Effector memory CD8-positive, alpha-beta T cell (primary cell): ENCODE data around the gene HERC3.
"Not testable (repeated sequence)": the region's sequence is repeated elsewhere in the genome, so short reads cannot be mapped to it uniquely, and the experiment has no call there.

Experiments
- ATAC-seq: fragments of 150-1000 bp; cut with Tn5 transposase; replicated peaks from 2 replicates; pipeline ENCODE4 v1.10.0; 2021; ENCODE audit warnings: mild to moderate bottlenecking, moderate library complexity
- DNase-seq, 3 experiments: peaks; one replicate each; pipeline ENCODE4 v3.0.0; 2021
- H3K27ac Mint-ChIP-seq, 2 donors: one replicate each; pipeline ENCODE4 v1.8.0; 2022; ENCODE audit warnings: mild to moderate bottlenecking in 2 of 2, mixed read lengths in 2 of 2, moderate library complexity in 2 of 2
- H3K27me3 Mint-ChIP-seq, 2 donors: one replicate each; pipeline ENCODE4 v1.8.0; 2022; ENCODE audit warnings: mixed read lengths in 2 of 2
- H3K36me3 Mint-ChIP-seq: one replicate; pipeline ENCODE4 v1.8.0; 2022; ENCODE audit warnings: mild to moderate bottlenecking, moderate library complexity, mixed read lengths; ENCODE audit not compliant: insufficient read depth
- H3K4me1 Mint-ChIP-seq, 2 donors: one replicate each; pipeline ENCODE4 v1.8.0; 2022; ENCODE audit warnings: low read depth in 2 of 2, mixed read lengths in 2 of 2
- H3K4me3 Mint-ChIP-seq, 2 donors: one replicate each; pipeline ENCODE4 v1.8.0; 2022; ENCODE audit warnings: mild to moderate bottlenecking in 2 of 2, mixed read lengths in 2 of 2, moderate library complexity in 2 of 2
- H3K9me3 Mint-ChIP-seq, 2 donors: one replicate each; pipeline ENCODE4 v1.8.0; 2022; ENCODE audit warnings: mixed read lengths in 2 of 2

Gene HERC3

DNA sequence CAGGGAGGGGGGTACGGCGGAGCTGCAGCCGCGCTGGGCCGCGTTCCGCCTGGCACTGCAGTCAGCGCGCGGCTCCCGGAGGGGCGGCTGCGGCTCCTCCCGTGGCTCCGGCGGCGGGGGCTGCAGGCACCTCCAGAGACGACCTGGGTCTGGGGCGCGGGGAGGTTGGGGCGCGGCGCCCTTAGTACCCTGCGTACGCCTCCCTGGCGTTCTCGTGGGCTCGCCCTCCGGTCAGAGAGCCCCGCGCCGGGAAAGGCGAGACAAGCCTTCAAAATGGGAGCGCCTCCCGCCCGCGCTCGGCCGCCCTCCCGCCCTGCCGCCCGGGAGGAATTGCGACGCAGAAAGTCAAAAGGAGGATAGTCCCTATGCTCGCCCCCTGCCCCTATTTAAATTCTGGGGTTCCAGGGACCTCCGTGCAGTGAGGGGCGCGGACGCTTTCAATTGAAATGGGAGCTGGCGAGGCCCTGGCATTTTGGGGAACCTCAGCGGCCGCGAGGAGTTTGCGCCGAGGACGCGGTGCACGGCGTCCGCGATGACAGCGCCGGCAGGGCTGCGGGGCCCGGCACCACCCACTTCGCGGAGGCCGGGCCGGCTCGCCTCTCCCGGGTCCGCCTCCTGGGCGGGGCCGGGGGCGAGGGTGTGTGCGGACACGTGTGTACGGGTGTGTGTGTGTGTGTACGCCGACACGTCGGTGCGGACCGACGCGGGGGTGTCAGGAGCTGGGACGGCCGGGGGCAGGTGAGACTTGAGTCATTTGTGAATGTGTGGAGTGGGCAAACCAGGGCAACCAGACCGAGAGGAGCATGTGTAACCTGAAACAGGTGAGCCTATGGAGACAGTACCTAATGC is 544 bp downstream of the HERC3 start:
- H3K27ac Mint-ChIP-seq: peak overlapping the region; percentile 97 to 99
- ATAC-seq: peak; percentile 79
- no peaks in the 10 kb centered on the region for H3K27me3 Mint-ChIP-seq
- H3K36me3 Mint-ChIP-seq: peaks cover 25% of the 10 kb centered on the region
- peak; percentile 73 to 77 (median 75) for DNase-seq
- peaks cover 24 to 36% of the 10 kb centered on the region in 2 donors for H3K4me1 Mint-ChIP-seq
- no peaks in the 10 kb centered on the region for H3K9me3 Mint-ChIP-seq
- H3K4me3 Mint-ChIP-seq: peak overlapping the region; percentile 96 to 98

DNA sequence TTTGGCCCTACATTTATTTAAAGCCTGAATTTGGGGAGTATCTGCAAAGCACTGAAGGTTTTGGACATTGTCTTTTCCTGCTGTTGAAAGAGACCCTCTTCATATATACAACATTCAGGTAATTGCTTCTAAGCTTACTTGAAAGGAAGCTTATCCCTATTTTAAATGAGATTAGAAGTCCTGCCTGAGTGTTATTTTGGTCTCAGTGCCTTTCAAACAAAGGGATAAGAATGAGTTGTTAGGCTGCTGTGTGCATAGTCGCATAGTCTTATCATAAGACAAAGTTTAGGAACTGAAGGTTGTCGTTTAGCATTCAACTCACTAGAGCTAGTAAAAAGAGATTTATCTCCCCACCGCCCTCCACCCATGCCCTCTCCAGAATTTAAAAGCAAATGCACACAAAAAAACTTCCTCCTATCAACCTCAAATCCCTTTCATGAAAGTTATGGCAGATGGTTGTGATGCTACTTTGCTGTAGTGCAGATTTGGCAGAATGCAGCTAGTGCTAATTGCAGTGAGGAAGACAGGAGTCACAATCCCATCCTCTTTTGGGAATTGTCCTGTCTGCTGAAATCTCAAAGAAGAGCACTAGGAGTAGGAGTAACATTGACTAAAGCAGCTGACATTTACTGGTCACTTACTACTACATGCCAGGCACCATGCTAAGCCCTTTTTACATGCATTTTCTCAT is 5.8 kb downstream of the HERC3 start:
- H3K9me3 Mint-ChIP-seq: no peaks in the 10 kb centered on the region

DNA sequence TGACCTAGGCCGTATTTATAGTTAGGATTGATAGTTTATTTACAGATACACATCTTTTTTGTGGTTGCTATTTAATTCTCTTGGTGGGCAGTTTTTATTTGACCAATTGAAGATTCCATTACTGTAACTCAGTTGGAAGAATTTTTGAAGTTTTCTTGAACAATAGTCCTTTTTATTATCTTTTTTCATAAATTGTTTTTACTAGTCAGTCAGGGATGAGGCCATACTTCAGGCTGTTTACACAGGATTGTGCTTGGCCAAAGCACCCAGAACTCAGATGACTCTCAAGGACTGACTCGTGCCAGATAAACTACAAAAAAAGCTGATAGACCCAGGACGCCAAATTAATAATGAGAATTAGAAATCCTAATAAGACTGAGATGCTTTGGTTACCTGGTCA is 7.0 kb downstream of the HERC3 start:
- ATAC-seq: no peak
- H3K27me3 Mint-ChIP-seq: no peaks in the 10 kb centered on the region
- peak overlapping the region; percentile 59 to 87 for H3K27ac Mint-ChIP-seq
- peak overlapping the region in 1 of 2 donors; percentile 66 for H3K4me3 Mint-ChIP-seq
- H3K36me3 Mint-ChIP-seq: peaks cover 17% of the 10 kb centered on the region
- peaks cover 20 to 52% of the 10 kb centered on the region in 2 donors for H3K4me1 Mint-ChIP-seq
- no peak for DNase-seq
- no peaks in the 10 kb centered on the region for H3K9me3 Mint-ChIP-seq

More for the DNA sequence above, 5.8 kb downstream of the HERC3 start:
- ATAC-seq: no peak
- DNase-seq: no peak
- Mint-ChIP-seq H3K27me3 (no peaks in the 10 kb centered on the region), H3K4me3 (no peak overlapping the region), H3K36me3 (peaks cover 15% of the 10 kb centered on the region), H3K27ac (peak overlapping the region in 1 of 2 donors; percentile 87), H3K4me1 (peaks cover 26 to 60% of the 10 kb centered on the region in 2 donors)

DNA sequence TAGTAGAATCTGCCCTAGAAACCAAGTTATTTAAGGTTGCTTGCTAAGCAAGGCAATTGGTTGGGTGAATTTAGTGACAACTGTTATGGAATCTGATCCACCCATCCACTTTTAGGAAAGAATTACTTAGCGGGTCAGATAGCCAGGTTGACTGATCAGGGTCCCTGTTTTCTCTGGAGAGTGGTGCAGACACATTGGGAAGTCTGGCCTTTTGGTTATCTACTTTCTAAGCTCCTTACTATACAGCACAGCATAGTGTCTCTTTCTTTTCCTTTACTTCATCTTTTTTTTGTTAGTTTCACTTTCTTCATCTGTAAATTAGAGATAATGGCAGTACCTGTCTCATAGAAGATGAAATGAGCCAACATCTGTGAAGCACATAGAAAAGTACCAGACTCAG is 7.4 kb downstream of the HERC3 start:
- Mint-ChIP-seq H3K27me3 (no peaks in the 10 kb centered on the region), H3K9me3 (no peaks in the 10 kb centered on the region), H3K4me1 (peaks cover 23 to 57% of the 10 kb centered on the region in 2 donors), H3K4me3 (peak overlapping the region; percentile 45 to 61), H3K36me3 (peaks cover 15% of the 10 kb centered on the region), H3K27ac (peak overlapping the region; percentile 59 to 87)
- DNase-seq (no peak), ATAC-seq (peak; percentile 58)

DNA sequence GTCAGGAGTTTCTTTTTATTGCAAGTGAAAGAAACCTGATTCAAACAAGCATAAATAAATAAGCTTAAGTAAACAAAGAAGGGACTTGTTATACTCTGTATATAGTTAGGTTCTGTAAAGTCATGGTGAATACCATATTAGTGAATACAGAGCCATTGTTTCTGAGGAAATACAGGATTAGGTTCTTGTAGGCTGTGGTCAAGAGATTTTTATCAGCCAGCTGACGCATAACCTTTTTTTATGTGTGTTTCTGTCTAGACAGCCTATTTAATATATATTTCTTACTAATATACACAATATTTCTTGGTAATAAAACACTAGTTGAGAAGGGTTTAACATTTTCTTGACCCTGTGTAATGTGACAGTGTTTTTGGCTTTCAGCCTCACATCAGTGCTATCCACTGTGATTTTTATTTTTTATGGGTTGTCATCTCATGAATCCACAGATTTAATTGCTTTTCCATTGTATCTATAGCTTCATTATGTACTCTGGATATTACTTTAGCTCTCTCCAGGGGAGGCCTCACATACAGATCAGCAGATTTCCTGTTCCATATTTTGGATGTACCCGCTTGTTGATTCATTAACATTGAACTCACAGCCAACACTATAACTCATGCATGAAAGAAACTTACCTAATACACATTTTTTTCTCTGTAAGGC is 8.0 kb downstream of the HERC3 start:
- Mint-ChIP-seq H3K27ac (peak overlapping the region; percentile 59 to 87), H3K4me1 (peaks cover 26 to 61% of the 10 kb centered on the region in 2 donors), H3K36me3 (peaks cover 12% of the 10 kb centered on the region), H3K27me3 (no peaks in the 10 kb centered on the region), H3K9me3 (no peaks in the 10 kb centered on the region), H3K4me3 (peak overlapping the region; percentile 45 to 61)
- ATAC-seq (peak; percentile 65), DNase-seq (no peak)

DNA sequence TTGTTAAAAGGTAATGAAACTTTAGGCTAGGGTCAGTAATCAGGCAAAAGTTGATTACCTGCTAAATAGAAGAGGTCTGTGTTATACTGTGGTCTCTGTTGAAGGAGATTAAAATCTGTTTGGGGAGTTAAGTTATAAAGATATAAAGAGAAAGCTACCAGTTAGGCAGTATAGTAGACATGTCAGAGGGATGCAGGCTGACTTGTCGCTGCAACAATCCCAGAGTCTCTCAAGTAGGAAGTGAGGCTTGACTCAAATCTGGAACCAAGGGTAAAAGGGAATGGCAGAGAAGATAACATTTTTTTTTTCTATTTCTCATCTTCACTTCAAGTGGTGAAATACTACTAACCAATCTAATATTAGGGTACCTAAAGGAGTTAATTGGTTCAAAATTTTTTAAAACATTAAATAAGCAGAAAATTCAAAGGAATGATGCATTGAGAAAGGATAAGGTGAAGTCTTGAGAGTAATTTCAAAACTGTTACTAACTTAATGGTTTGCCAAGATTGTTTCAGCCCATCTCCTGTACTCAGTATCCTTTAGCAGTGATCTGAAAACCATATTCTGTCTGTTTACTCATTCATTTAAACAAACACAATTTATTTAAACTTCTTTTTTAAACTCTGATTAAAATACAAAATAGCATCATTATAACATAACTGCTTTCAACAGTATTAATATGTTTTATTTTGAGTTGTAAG is 12.8 kb downstream of the HERC3 start:
- H3K36me3 Mint-ChIP-seq: peaks cover 34% of the 10 kb centered on the region
- H3K27ac Mint-ChIP-seq: peak overlapping the region in 1 of 2 donors; percentile 73
- no peak for ATAC-seq

DNA sequence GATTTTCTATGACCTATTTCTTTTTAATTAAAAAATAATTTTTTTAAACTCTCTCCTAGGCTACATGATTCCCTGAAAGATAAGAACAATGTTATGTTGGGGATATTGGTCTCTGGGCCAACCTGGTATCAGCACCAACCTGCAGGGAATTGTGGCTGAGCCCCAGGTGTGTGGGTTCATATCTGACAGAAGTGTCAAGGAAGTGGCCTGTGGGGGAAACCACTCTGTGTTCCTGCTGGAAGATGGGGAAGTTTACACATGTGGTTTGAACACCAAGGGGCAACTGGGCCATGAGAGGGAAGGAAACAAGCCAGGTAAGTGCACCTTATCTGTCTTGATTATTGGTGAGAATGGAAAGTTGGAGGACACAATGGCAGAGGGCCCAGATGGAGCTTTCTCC is 13.5 kb downstream of the HERC3 start:
- peak in 2 of 3 experiments; percentile 10 to 14 for DNase-seq
- H3K36me3 Mint-ChIP-seq: peaks cover 39% of the 10 kb centered on the region

More for the DNA sequence above, 12.8 kb downstream of the HERC3 start:
- H3K9me3 Mint-ChIP-seq: no peaks in the 10 kb centered on the region
- no peak overlapping the region for H3K4me3 Mint-ChIP-seq
- H3K4me1 Mint-ChIP-seq: peaks cover 28 to 38% of the 10 kb centered on the region in 2 donors
- no peaks in the 10 kb centered on the region for H3K27me3 Mint-ChIP-seq
- DNase-seq: no peak

DNA sequence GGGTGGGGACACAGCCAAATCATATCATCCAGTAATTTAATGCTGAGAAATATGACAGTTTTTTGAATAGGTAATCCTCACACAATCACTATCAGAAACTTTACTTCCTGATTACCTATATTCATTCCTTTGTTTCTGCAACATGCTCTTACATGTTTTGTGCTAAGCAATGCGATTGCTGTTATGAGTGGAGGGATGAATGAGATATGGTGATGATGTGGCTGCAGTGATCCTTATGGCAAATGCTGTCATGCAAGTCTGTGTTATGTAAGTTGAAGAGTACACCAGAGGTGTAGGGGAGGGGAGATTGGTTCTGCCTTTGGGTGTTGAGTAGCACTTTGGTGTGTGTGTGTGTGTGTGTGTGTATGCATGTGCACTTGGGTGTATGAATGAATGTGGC is 14.6 kb downstream of the HERC3 start:
- peaks cover 38 to 39% of the 10 kb centered on the region in 2 donors for H3K4me1 Mint-ChIP-seq
- H3K27ac Mint-ChIP-seq: no peak overlapping the region
- ATAC-seq: no peak
- no peaks in the 10 kb centered on the region for H3K9me3 Mint-ChIP-seq
- H3K27me3 Mint-ChIP-seq: no peaks in the 10 kb centered on the region
- no peak for DNase-seq
- H3K36me3 Mint-ChIP-seq: peaks cover 43% of the 10 kb centered on the region
- H3K4me3 Mint-ChIP-seq: no peak overlapping the region

More for the DNA sequence above, 13.5 kb downstream of the HERC3 start:
- Mint-ChIP-seq H3K4me1 (peaks cover 29 to 37% of the 10 kb centered on the region in 2 donors), H3K9me3 (no peaks in the 10 kb centered on the region), H3K27me3 (no peaks in the 10 kb centered on the region), H3K27ac (peak overlapping the region in 1 of 2 donors; percentile 42), H3K4me3 (peak overlapping the region in 1 of 2 donors; percentile 0)
- peak; percentile 94 for ATAC-seq

DNA sequence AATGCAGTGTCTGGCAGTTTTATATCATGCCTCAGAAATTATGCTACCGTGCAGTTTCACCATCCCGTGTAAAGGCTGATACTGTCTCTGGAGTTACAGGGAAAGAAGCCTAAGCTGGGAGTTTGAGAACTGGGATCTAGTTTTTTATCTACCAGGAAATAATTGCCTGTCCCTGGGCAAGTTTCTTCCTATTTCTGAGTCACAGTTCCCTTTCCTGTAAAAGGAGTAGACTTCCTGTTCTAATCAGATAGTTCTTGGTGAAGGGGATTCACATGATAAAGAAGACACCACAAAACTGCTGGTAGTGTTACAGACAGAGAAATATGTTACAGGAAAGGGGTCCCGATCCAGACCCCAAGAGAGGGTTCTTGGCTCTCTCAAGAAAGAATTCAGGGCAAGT is 17.1 kb downstream of the HERC3 start:
- peaks cover 49 to 54% of the 10 kb centered on the region in 2 donors for H3K4me1 Mint-ChIP-seq
- H3K9me3 Mint-ChIP-seq: no peaks in the 10 kb centered on the region
- no peak overlapping the region for H3K27ac Mint-ChIP-seq

DNA sequence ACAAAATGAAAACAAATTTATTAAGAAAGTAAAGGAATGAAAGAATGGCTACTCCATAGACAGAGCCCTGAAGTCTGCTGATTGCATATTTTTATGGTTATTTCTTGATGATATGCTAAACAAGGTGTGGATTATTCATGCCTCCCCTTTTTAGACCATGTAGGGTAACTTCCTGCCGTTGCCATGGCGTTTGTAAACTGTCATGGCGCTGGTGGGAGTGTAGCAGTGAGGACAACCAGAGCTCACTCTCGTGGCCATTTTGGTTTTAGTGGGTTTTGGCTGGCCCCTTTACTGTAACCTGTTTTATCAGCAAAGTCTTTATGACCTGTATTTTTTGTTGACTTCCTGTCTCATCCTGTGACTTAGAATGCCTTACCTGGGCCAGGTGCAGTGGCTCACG is 17.5 kb downstream of the HERC3 start:
- peak overlapping the region in 1 of 2 donors; percentile 93 for H3K27ac Mint-ChIP-seq
- not testable (repeated sequence) for ATAC-seq, H3K4me3 Mint-ChIP-seq, H3K9me3 Mint-ChIP-seq, H3K27me3 Mint-ChIP-seq
- peaks cover 48 to 54% of the 10 kb centered on the region in 2 donors for H3K4me1 Mint-ChIP-seq
- DNase-seq: peak in 1 of 3 experiments; percentile 6
- H3K36me3 Mint-ChIP-seq: peaks cover 45% of the 10 kb centered on the region

More for the DNA sequence above, 17.1 kb downstream of the HERC3 start:
- DNase-seq (no peak), ATAC-seq (no peak)
- Mint-ChIP-seq H3K4me3 (no peak overlapping the region), H3K36me3 (peaks cover 45% of the 10 kb centered on the region), H3K27me3 (no peaks in the 10 kb centered on the region)

DNA sequence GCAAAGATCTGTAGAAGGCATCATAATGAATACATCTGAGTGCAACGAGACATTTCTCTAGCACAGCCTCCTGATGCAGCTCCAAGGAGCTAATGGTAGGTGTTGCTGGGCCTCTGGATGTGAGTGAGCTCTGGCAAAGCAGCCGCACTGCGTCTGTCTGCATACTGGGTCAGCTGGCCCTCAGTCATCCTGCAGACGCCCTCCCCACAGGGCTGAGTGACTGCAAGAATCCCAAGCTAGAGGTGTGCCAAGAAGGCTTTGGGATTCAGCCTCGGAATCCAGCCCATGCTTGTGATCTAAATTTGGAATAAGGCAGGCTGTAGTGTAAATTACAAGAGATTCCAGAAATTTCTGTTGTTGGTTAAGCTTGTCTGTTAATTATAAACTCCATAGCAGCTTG is 18.5 kb downstream of the HERC3 start:
- H3K4me1 Mint-ChIP-seq: peaks cover 47 to 52% of the 10 kb centered on the region in 2 donors
- peaks cover 43% of the 10 kb centered on the region for H3K36me3 Mint-ChIP-seq
- ATAC-seq (no peak), DNase-seq (no peak)
- peak overlapping the region in 1 of 2 donors; percentile 12 for H3K4me3 Mint-ChIP-seq
- H3K27me3 Mint-ChIP-seq: no peaks in the 10 kb centered on the region
- H3K27ac Mint-ChIP-seq: peak overlapping the region; percentile 68 to 93
- H3K9me3 Mint-ChIP-seq: no peaks in the 10 kb centered on the region

DNA sequence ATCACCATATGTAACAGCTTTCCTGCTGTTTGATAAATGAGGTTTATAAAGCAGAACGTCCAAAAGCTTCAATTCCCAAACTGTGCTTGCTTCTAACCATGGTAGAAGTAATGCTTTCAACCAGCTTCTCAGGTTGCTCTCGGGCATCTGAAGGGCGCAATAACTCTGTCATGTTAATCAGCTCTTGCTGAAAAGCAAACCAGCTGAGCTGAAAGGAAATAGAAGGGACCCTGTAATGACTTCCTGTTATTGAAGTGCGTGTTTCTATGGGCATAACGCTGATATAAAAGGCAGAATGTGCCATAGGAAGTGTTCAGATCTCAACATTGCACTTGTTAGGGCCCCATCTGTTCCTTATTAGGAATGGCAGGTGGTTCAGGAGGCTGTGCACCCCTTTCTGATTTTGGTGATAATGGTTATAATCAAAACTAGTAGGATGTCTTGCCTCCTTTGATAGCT is 21.2 kb downstream of the HERC3 start:
- Mint-ChIP-seq H3K4me1 (peaks cover 45 to 60% of the 10 kb centered on the region in 2 donors), H3K36me3 (peaks cover 25% of the 10 kb centered on the region), H3K4me3 (peak overlapping the region; percentile 66 to 72), H3K27ac (peak overlapping the region; percentile 93), H3K9me3 (no peaks in the 10 kb centered on the region), H3K27me3 (no peaks in the 10 kb centered on the region)
- DNase-seq: peak; percentile 41 to 52 (median 48)
- peak; percentile 95 for ATAC-seq
